K562 (cell line): ENCODE data around the gene PKIB. TPM values are rescaled to one million over a fixed set of nuclear protein-coding genes. Genes with fewer than 3 reads are reported as not detected.

Experiments used
- ATAC-seq: fragments of 200-7000 bp; cut with Tn5 transposase; 3 replicates; pipeline ENCODE4 v1.9.1; 2020; ENCODE audit warnings: moderate library complexity
- BruUV-seq: library from RNA; stranded (reverse); fragments of 400-500 nt; replicated peaks from 2 replicates; lab custom pipeline; 2021; lab: Mats Ljungman, UMichigan
- CTCF ChIA-PET: fragments of 300-600 bp; formaldehyde crosslinking; extraction: SDS; loops from one replicate; lab custom pipeline; 2021; ENCODE audit warnings: low intra/inter-chr PET ratio; lab: Yijun Ruan, JAX
- POLR2A ChIA-PET: fragments of 300-600, 350-650 bp; sonication (Branson Sonifier 250); formaldehyde crosslinking; extraction: SDS; loops from one replicate; lab custom pipeline; 2021; ENCODE audit warnings: antibody characterized with exemption, inconsistent platforms; lab: Yijun Ruan, JAX
- DNase-seq, 4 experiments: peaks; one replicate each; pipeline versions ENCODE4 v3.0.0 to v3.0.0-alpha.2; 2011 to 2018; ENCODE audit warnings: low spot score in 3 of 4, mixed read lengths in 3 of 4; ENCODE audit errors: extremely low read depth in 1 of 4
- FAIRE-seq: peaks from 2 replicates; lab custom pipeline; 2011; peaks lifted over from hg19 to GRCh38; lab: Jason Lieb, UNC
- H2AFZ ChIP-seq: 2 replicates; pipeline ENCODE4 v1.6.0; 2011; ENCODE audit warnings: low read depth, low read length, control low read depth, inconsistent platforms
- H3K27ac ChIP-seq: fragments of 200-600 bp; 3 replicates; pipeline ENCODE4 v1.8.0; 2011; ENCODE audit warnings: low read depth, mild to moderate bottlenecking, control low read depth, inconsistent platforms, low read length, moderate library complexity, mixed read lengths; ENCODE audit errors: extremely low read depth
- H3K27me3 ChIP-seq, 2 experiments: fragments of 300-600 bp in 1 of 2; 2 replicates in 1 of 2; 3 replicates in 1 of 2; pipeline versions ENCODE4 v1.6.0 to v1.8.0; 2011; ENCODE audit warnings: inconsistent platforms in 2 of 2, low read length in 2 of 2, mild to moderate bottlenecking in 1 of 2, mixed read lengths in 1 of 2, moderate library complexity in 1 of 2; ENCODE audit not compliant: control insufficient read depth in 2 of 2, insufficient read depth in 2 of 2
- H3K36me3 ChIP-seq: fragments of 300-600 bp; 3 replicates; pipeline ENCODE4 v1.8.0; 2011; ENCODE audit warnings: mild to moderate bottlenecking, low read length, inconsistent platforms; ENCODE audit not compliant: control insufficient read depth, insufficient read depth
- H3K4me1 ChIP-seq, 2 experiments: fragments of 200-600 bp in 1 of 2; replicated peaks in 1 of 2; 2 replicates in 1 of 2; 3 replicates in 1 of 2; pipeline versions ENCODE4 v1.5.1 to v1.8.0; 2011; ENCODE audit warnings: inconsistent platforms in 2 of 2, low read length in 2 of 2, mild to moderate bottlenecking in 1 of 2, mixed read lengths in 1 of 2, moderate library complexity in 1 of 2; ENCODE audit not compliant: control insufficient read depth in 2 of 2, insufficient read depth in 2 of 2
- H3K4me2 ChIP-seq: 2 replicates; pipeline ENCODE4 v1.6.1; 2011; ENCODE audit warnings: low read length, control low read depth, inconsistent platforms, mixed read lengths; ENCODE audit not compliant: insufficient read depth
- H3K4me3 ChIP-seq: fragments of 200-600 bp; sonication (generic), shearing (Covaris generic); 2 replicates; pipeline ENCODE4 v1.5.1; 2016; ENCODE audit warnings: control low read depth, inconsistent platforms
- H3K79me2 ChIP-seq: fragments of 200-600 bp; 3 replicates; pipeline ENCODE4 v1.8.0; 2011; ENCODE audit warnings: low read length, inconsistent platforms; ENCODE audit not compliant: control insufficient read depth, insufficient read depth
- H3K9ac ChIP-seq, 2 experiments: 2 replicates each; pipeline versions ENCODE4 v1.6.0 to v1.6.1; 2011; ENCODE audit warnings: low read depth in 2 of 2, low read length in 2 of 2, control low read depth in 1 of 2, inconsistent platforms in 1 of 2, mild to moderate bottlenecking in 1 of 2, mixed read lengths in 1 of 2; ENCODE audit not compliant: insufficient read depth in 1 of 2
- H3K9me1 ChIP-seq: one replicate; pipeline ENCODE4 v1.6.0; 2011; ENCODE audit warnings: inconsistent platforms, mild to moderate bottlenecking, low read length, moderate library complexity; ENCODE audit not compliant: control insufficient read depth, insufficient read depth
- H3K9me3 ChIP-seq: replicated peaks from 2 replicates; pipeline ENCODE4 v1.5.1; 2011; ENCODE audit warnings: low read depth, low read length, inconsistent platforms; ENCODE audit not compliant: control insufficient read depth, insufficient read depth
- H4K20me1 ChIP-seq: replicated peaks from 2 replicates; pipeline ENCODE4 v1.6.1; 2011; ENCODE audit warnings: low read length, inconsistent platforms, mixed read lengths; ENCODE audit not compliant: control insufficient read depth, insufficient read depth
- ATF7 ChIP-seq: fragments of 450-650 bp; IDR thresholded peaks from 2 replicates; pipeline ENCODE4 v1.7.1; 2014; ENCODE audit warnings: mild to moderate bottlenecking, moderate library complexity
- EWSR1 ChIP-seq: fragments of 450-650 bp; IDR thresholded peaks from 2 replicates; pipeline ENCODE4 v1.6.1; 2018; ENCODE audit warnings: borderline replicate concordance, mild to moderate bottlenecking, low read depth, moderate library complexity; ENCODE audit not compliant: partially characterized antibody
- FOXM1 ChIP-seq, 2 experiments: fragments of 450-650 bp in 1 of 2; sonication (generic) in 1 of 2; formaldehyde crosslinking in 1 of 2; IDR thresholded peaks; 2 replicates each; pipeline versions ENCODE4 v1.6.1 to v1.9.0; 2017 to 2022; ENCODE audit warnings: low read depth in 2 of 2, mild to moderate bottlenecking in 2 of 2, missing genetic modification reagents in 1 of 2, moderate library complexity in 1 of 2
- HMBOX1 ChIP-seq: sonication (generic); IDR thresholded peaks from 2 replicates; pipeline ENCODE4 v1.6.1; 2016
- MAFG ChIP-seq: fragments of 450-650 bp; conservative IDR thresholded peaks from 2 replicates; pipeline ENCODE4 v1.6.1; 2016; ENCODE audit warnings: missing genetic modification characterization, missing compliant biosample characterization
- MIER1 ChIP-seq: fragments of 450-650 bp; IDR thresholded peaks from 2 replicates; pipeline ENCODE4 v1.6.1; 2016; ENCODE audit warnings: antibody characterized with exemption, mild to moderate bottlenecking, low read depth
- POLR3A ChIP-seq: IDR thresholded peaks from 2 replicates; pipeline ENCODE4 v1.6.1; 2011; ENCODE audit warnings: borderline replicate concordance, mild to moderate bottlenecking, moderate library complexity; ENCODE audit not compliant: insufficient read length, insufficient read depth; ENCODE audit errors: extremely low read depth
- RNF2 ChIP-seq: sonication (generic); IDR thresholded peaks from 2 replicates; pipeline ENCODE4 v1.6.1; 2016
- SNRNP70 ChIP-seq: fragments of 200-400 bp; formaldehyde crosslinking; optimal IDR thresholded peaks from 2 replicates; pipeline ENCODE3; 2017; ENCODE audit warnings: low read depth, low read length
- ZSCAN29 ChIP-seq: fragments of 450-650 bp; IDR thresholded peaks from 2 replicates; pipeline ENCODE4 v1.6.1; 2017
- WGBS: fragments of 100-300 bp; shearing (Covaris generic); methylation state at CpG from one replicate; pipeline ENCODE4 v1.1.6; 2016; ENCODE audit warnings: low coverage, mixed read lengths; ENCODE audit not compliant: insufficient coverage; ENCODE audit errors: missing lambda C conversion rate; 5-methylcytosine and 5-hydroxymethylcytosine counted together
- in situ Hi-C: fragments of 300-500 bp; cut with MboI; formaldehyde crosslinking; loops from 4 replicates; pipeline ENCODE4 v1.15.0; 2018; ENCODE audit warnings: inconsistent platforms, mixed read lengths
- intact Hi-C: fragments of 100-400 bp; cut with micrococcal nuclease; formaldehyde crosslinking; loops from 2 replicates; pipeline ENCODE4 v1.14.2; 2022
- polyA plus RNA-seq, 8 experiments: library from polyadenylated mRNA; depleted of rRNA in 4 of 8; stranded (reverse) in 5 of 8; unstranded in 3 of 8; fragments of >200 nt; fragmentation: Nextera tagmentation in 2 of 8; fragmentation: Illumina TruSeq in 1 of 8; extraction: Ambion mirVana in 2 of 8; extraction: Trizol in 1 of 8; gene quantifications; 2 replicates each; pipeline versions ENCODE4 v1.2.1 to v1.2.3, GENCODE V29; 2011 to 2014; ENCODE audit warnings: inconsistent platforms in 1 of 8, missing spikeins in 1 of 8
- total RNA-seq, 7 experiments: library from RNA; depleted of rRNA in 6 of 7; stranded (reverse); fragments of >200 nt in 6 of 7; fragmentation: Illumina TruSeq in 2 of 7; extraction: Trizol in 2 of 7; gene quantifications; 2 replicates each; pipeline versions ENCODE4 v1.2.1 to v1.2.3, GENCODE V29; 2011 to 2021; ENCODE audit warnings: low replicate concordance in 1 of 7

PKIB gene
- total and polyA plus RNA-seq, 9 of the 15 experiments (the other 6 are each of a cell fraction or from before 2014, with no cell fraction given), result 14.8 to 37.5 (median 27.4) TPM

- TF ChIP-seq HMBOX1, result no peak
- TF ChIP-seq, all 486 proteins: peak for 0
Observed at GRCh38 chr6:122619309-122619708, 9.1 kb downstream of the PKIB start (continued).

- BruUV-seq, result no TSS peak
- POLR2A ChIA-PET, result no interaction called here
- Histone ChIP-seq H3K4me3 (no peak overlapping the region), H3K9ac (no peak overlapping the region), H3K36me3 (no peaks in the 10 kb centered on the region), H3K4me2 (no peak overlapping the region), H3K9me3 (no peaks in the 10 kb centered on the region), H3K27me3 (no peaks in the 10 kb centered on the region)
- no peak for ATAC-seq
- 13% methylated on average over 3 of the region's 3 CpGs for WGBS
- DNase-seq, result no peak
- TF ChIP-seq MIER1, result no peak
- no peak for TF ChIP-seq ZSCAN29
- no peak for TF ChIP-seq SNRNP70
- TF ChIP-seq MAFG (tag), result no peak
- no peak for TF ChIP-seq FOXM1 (IDR thresholded peaks at IDR 0.05; ENCODE audit: low read depth)
- no peak for TF ChIP-seq FOXM1 (CRISPR knock-in tag; IDR thresholded peaks at IDR 0.05; ENCODE audit: low read depth)
- no peak for TF ChIP-seq POLR3A
- no peak for TF ChIP-seq RNF2
- TF ChIP-seq ATF7, result no peak
- no peak for TF ChIP-seq EWSR1
- TF ChIP-seq, all 486 proteins: peak for 0
- Histone ChIP-seq H4K20me1 (no peaks in the 10 kb centered on the region), H2AFZ (no peak overlapping the region), H3K79me2 (no peaks in the 10 kb centered on the region), H3K9me1 (no peaks in the 10 kb centered on the region), H3K27ac (no peak overlapping the region), H3K4me1 (no peaks in the 10 kb centered on the region)
- no peak for FAIRE-seq
- in situ Hi-C loops (no loop called here), intact Hi-C loops (no loop called here)
- CTCF ChIA-PET, result no interaction called here
Observed at GRCh38 chr6:122620428-122620827, 10.2 kb downstream of the PKIB start.
